ENCODE data around the gene ANKRD17.

Gene ANKRD17

GRCh38 chr4:73248821-73249220, 9.8 kb downstream of the ANKRD17 start:
- Histone ChIP-seq H2AFZ (ENCODE audit: low read length) (no peak overlapping the region), H3K9me2 (ENCODE audit: low read depth, low read length) (no peaks in the 10 kb centered on the region), H3K4me2 (ENCODE audit: low read length) (no peak overlapping the region), H3K36me3 (ENCODE audit: insufficient read depth, low read length) (peaks cover 90% of the 10 kb centered on the region), H3K9ac (ENCODE audit: low read length) (no peak overlapping the region), H4K20me1 (ENCODE audit: insufficient read depth, low read length) (no peaks in the 10 kb centered on the region; the same call in 1 of the 2 replicates), H3K4me1 (ENCODE audit: insufficient read depth, low read length, severe bottlenecking) (peaks cover 9% of the 10 kb centered on the region), H3K9me3 (ENCODE audit: low read length) (no peaks in the 10 kb centered on the region), H3K27me3 (ENCODE audit: insufficient read depth, low read length) (no peaks in the 10 kb centered on the region), H3F3A (ENCODE audit: insufficient read depth, low read length) (no peaks in the 10 kb centered on the region), H3K4me3 (ENCODE audit: low read depth, low read length, poor library complexity, severe bottlenecking) (no peak overlapping the region), H3K27ac (ENCODE audit: low read depth, low read length, poor library complexity, severe bottlenecking) (no peak overlapping the region), H3K79me2 (ENCODE audit: insufficient read depth, low read length) (peaks cover 100% of the 10 kb centered on the region)
- TF ChIP-seq EZH2 (IDR thresholded peaks at IDR 0.05; ENCODE audit: borderline replicate concordance, low read length): no peak
- no peak for TF ChIP-seq CTCF (IDR thresholded peaks at IDR 0.05; ENCODE audit: low read length)

- H3K4me1 ChIP-seq (ENCODE audit: insufficient read depth, low read length, severe bottlenecking): peaks cover 8% of the 10 kb centered on the region
- no peak overlapping the region for H2AFZ ChIP-seq (ENCODE audit: low read length)
- H3K36me3 ChIP-seq (ENCODE audit: insufficient read depth, low read length): peaks cover 90% of the 10 kb centered on the region
- H4K20me1 ChIP-seq (ENCODE audit: insufficient read depth, low read length): no peaks in the 10 kb centered on the region; the same call in 1 of the 2 replicates
- H3K9me3 ChIP-seq (ENCODE audit: low read length): no peaks in the 10 kb centered on the region
- H3K4me3 ChIP-seq (ENCODE audit: low read depth, low read length, poor library complexity, severe bottlenecking): no peak overlapping the region
- H3F3A ChIP-seq (ENCODE audit: insufficient read depth, low read length): no peaks in the 10 kb centered on the region
- TF ChIP-seq CTCF (IDR thresholded peaks at IDR 0.05; ENCODE audit: low read length): no peak
- no peak for TF ChIP-seq EZH2 (IDR thresholded peaks at IDR 0.05; ENCODE audit: borderline replicate concordance, low read length)
- no peaks in the 10 kb centered on the region for H3K9me2 ChIP-seq (ENCODE audit: low read depth, low read length)
- H3K79me2 ChIP-seq (ENCODE audit: insufficient read depth, low read length): peaks cover 100% of the 10 kb centered on the region
- no peaks in the 10 kb centered on the region for H3K27me3 ChIP-seq (ENCODE audit: insufficient read depth, low read length)
- no peak overlapping the region for H3K4me2 ChIP-seq (ENCODE audit: low read length)
- H3K27ac ChIP-seq (ENCODE audit: low read depth, low read length, poor library complexity, severe bottlenecking): no peak overlapping the region
- no peak overlapping the region for H3K9ac ChIP-seq (ENCODE audit: low read length)
These were observed 10.2 kb downstream of the ANKRD17 start for GRCh38 chr4:73248416-73248815.

GRCh38 chr4:73247100-73247499, 11.5 kb downstream of the ANKRD17 start:
- no peaks in the 10 kb centered on the region for H3K4me1 ChIP-seq (ENCODE audit: insufficient read depth, low read length, severe bottlenecking)
- no peak overlapping the region for H3K9ac ChIP-seq (ENCODE audit: low read length)
- no peaks in the 10 kb centered on the region for H3K27me3 ChIP-seq (ENCODE audit: insufficient read depth, low read length)
- H3K27ac ChIP-seq (ENCODE audit: low read depth, low read length, poor library complexity, severe bottlenecking): no peak overlapping the region
- H3K4me2 ChIP-seq (ENCODE audit: low read length): no peak overlapping the region
- H3F3A ChIP-seq (ENCODE audit: insufficient read depth, low read length): no peaks in the 10 kb centered on the region
- TF ChIP-seq CTCF (IDR thresholded peaks at IDR 0.05; ENCODE audit: low read length): no peak
- no peak for TF ChIP-seq EZH2 (IDR thresholded peaks at IDR 0.05; ENCODE audit: borderline replicate concordance, low read length)
- no peaks in the 10 kb centered on the region for H3K9me3 ChIP-seq (ENCODE audit: low read length)
- H3K36me3 ChIP-seq (ENCODE audit: insufficient read depth, low read length): peaks cover 89% of the 10 kb centered on the region
- H2AFZ ChIP-seq (ENCODE audit: low read length): no peak overlapping the region
- H3K79me2 ChIP-seq (ENCODE audit: insufficient read depth, low read length): peaks cover 100% of the 10 kb centered on the region
- H3K4me3 ChIP-seq (ENCODE audit: low read depth, low read length, poor library complexity, severe bottlenecking): no peak overlapping the region
- no peaks in the 10 kb centered on the region; the same call in 1 of the 2 replicates for H4K20me1 ChIP-seq (ENCODE audit: insufficient read depth, low read length)
- H3K9me2 ChIP-seq (ENCODE audit: low read depth, low read length): no peaks in the 10 kb centered on the region

All from OCI-LY1 (cell line).